GM21528 (cell line): ENCODE measurements around the gene ZNF544.

Source experiments
- ATAC-seq: cut with Tn5 transposase; IDR thresholded peaks from one replicate; pipeline ENCODE4 v1.9.1; 2021; ENCODE audit warnings: mild to moderate bottlenecking, moderate library complexity; ENCODE audit not compliant: unreplicated experiment, low FRiP score

ZNF544 gene

GRCh38 chr19:58228585-58229254 is at the start of gene ZNF544:
ZNF544 (plus strand) TSS chr19:58228914; CDS start chr19:58244024, 15,110 bp downstream.
- peak; percentile 92 for ATAC-seq

- ATAC-seq: no peak
Observed at GRCh38 chr19:58181902-58182576, 46.7 kb upstream of the ZNF544 start.

GRCh38 chr19:58182577-58182988 is 46.1 kb upstream of the ZNF544 start:
- no peak for ATAC-seq

GRCh38 chr19:58182989-58183816 is 45.5 kb upstream of the ZNF544 start, which contains the start of gene ZNF274:
ZNF274 (plus strand) TSS chr19:58183061; CDS start chr19:58183966, 905 bp downstream.
- peak; percentile 87 for ATAC-seq

GRCh38 chr19:58183817-58184215 is 44.9 kb upstream of the ZNF544 start:
- ATAC-seq: no peak

- no peak for ATAC-seq
Observed at GRCh38 chr19:58196901-58197616, 31.7 kb upstream of the ZNF544 start.

- ATAC-seq: no peak
Observed at GRCh38 chr19:58203814-58204475, 24.8 kb upstream of the ZNF544 start.

- ATAC-seq: no peak
Observed at GRCh38 chr19:58204566-58204965, 24.1 kb upstream of the ZNF544 start.

- ATAC-seq: no peak
Observed at GRCh38 chr19:58209577-58209976, 19.1 kb upstream of the ZNF544 start.

GRCh38 chr19:58212336-58213074 is 16.2 kb upstream of the ZNF544 start:
- ATAC-seq: no peak

GRCh38 chr19:58213075-58213369 is 15.7 kb upstream of the ZNF544 start:
- no peak for ATAC-seq

GRCh38 chr19:58217069-58217481 is 11.6 kb upstream of the ZNF544 start:
- ATAC-seq: no peak

- ATAC-seq: no peak
Observed at GRCh38 chr19:58217607-58218391, 10.9 kb upstream of the ZNF544 start.

GRCh38 chr19:58218899-58219298 is 9.8 kb upstream of the ZNF544 start:
- ATAC-seq: no peak

GRCh38 chr19:58227964-58228584 is 640 bp upstream of the ZNF544 start:
- ATAC-seq: no peak

- no peak for ATAC-seq
Observed at GRCh38 chr19:58229255-58229639, 533 bp downstream of the ZNF544 start.

- ATAC-seq: no peak
Observed at GRCh38 chr19:58237324-58237723, 8.6 kb downstream of the ZNF544 start.

GRCh38 chr19:58243351-58243750 is 14.6 kb downstream of the ZNF544 start:
- no peak for ATAC-seq
